Pancreas (tissue), 10 donors: ENCODE data around the gene TNFRSF8. TPM values are rescaled to one million over a fixed set of nuclear protein-coding genes. Genes with fewer than 3 reads are reported as not detected.

Experiments
- ATAC-seq, 4 donors: fragments of 200-7000 bp; cut with Tn5 transposase; one replicate each; pipeline versions ENCODE4 v1.8.0 to v1.9.1; 2020; ENCODE audit warnings: mild to moderate bottlenecking in 4 of 4, moderate library complexity in 4 of 4
- DNase-seq, 6 donors: peaks; one replicate each; pipeline ENCODE4 v3.0.0-alpha.2; 2020
- FAIRE-seq: peaks from 2 replicates; lab custom pipeline; 2012; peaks lifted over from hg19 to GRCh38; lab: Jason Lieb, UNC
- H3K27ac ChIP-seq, 4 donors: fragments of 200-600 bp; sonication (generic); 1 replicate in 3 of 4; 2 replicates in 1 of 4; pipeline versions ENCODE4 v1.5.0 to v1.8.0; 2020
- H3K27me3 ChIP-seq, 4 donors: fragments of 200-600 bp; one replicate each; pipeline ENCODE4 v1.8.0; 2021
- H3K36me3 ChIP-seq, 3 donors: fragments of 200-600 bp; sonication (generic) in 1 of 3; one replicate each; pipeline versions ENCODE4 v1.5.0 to v1.8.0; 2020 to 2021
- H3K4me1 ChIP-seq, 3 donors: fragments of 200-600 bp; one replicate each; pipeline ENCODE4 v1.8.0; 2021
- H3K4me3 ChIP-seq, 4 donors: fragments of 200-600 bp; sonication (generic) in 2 of 4; one replicate each; pipeline versions ENCODE4 v1.5.0 to v1.8.0; 2020 to 2021
- H3K9me3 ChIP-seq, 4 donors: fragments of 200-600 bp; one replicate each; pipeline ENCODE4 v1.8.0; 2021
- CTCF ChIP-seq, 4 donors: fragments of 200-600 bp; sonication (generic) in 3 of 4; IDR thresholded peaks; one replicate each; pipeline versions ENCODE4 v1.5.0 to v1.8.0; 2021; ENCODE audit warnings: antibody characterized with exemption in 4 of 4
- WGBS, 2 donors: extraction: QIAGEN DNeasy Blood & Tissue Kit; methylation state at CpG; one replicate each; pipeline ENCODE4 v1.1.7; 2013; 5-methylcytosine and 5-hydroxymethylcytosine counted together
- intact Hi-C, 3 donors: fragments of 100-400 bp; cut with DNase I; formaldehyde crosslinking; loops; one replicate each; pipeline versions ENCODE4 v1.11.1 to v1.14.2; 2022
- polyA plus RNA-seq, 2 donors: library from polyadenylated mRNA; stranded (reverse); fragments of 200-250 nt; gene quantifications; one replicate each; pipeline ENCODE4 v1.2.3, GENCODE V29; 2013
- total RNA-seq, 6 donors: library from RNA; stranded (reverse); fragmentation: NEBNext Ultra II Directional in 4 of 6; extraction: Animal tissue kit (Norgen Biotek cat#: 25700) in 4 of 6; gene quantifications; one replicate each; pipeline versions ENCODE4 v1.2.1 to v1.2.4, GENCODE V29; 2021 to 2023
- donor health status: healthy with polysubstance abuse.
- donor health status: DM: no; HTN: no; CAD: no; lungs with moderate emphysema.
- donor health status: DM: no; HTN: no; CAD: no.
- donor health status: control.
- donor health status: control.
- donor health status: Bipolar disorder and iron deficiency.
- donor health status: DM: yes; HTN: yes; CAD: no.
- donor health status: DM: no; HTN: no; CAD: no.
- donor health status: DM: no; HTN: no; CAD: no.
- donor health status: DM: yes; HTN: yes; CAD: no.

Gene TNFRSF8
- total and polyA plus RNA-seq, 8 donors, result 0.08 to 0.72 (median 0.25) TPM; not detected in 1

DNA sequence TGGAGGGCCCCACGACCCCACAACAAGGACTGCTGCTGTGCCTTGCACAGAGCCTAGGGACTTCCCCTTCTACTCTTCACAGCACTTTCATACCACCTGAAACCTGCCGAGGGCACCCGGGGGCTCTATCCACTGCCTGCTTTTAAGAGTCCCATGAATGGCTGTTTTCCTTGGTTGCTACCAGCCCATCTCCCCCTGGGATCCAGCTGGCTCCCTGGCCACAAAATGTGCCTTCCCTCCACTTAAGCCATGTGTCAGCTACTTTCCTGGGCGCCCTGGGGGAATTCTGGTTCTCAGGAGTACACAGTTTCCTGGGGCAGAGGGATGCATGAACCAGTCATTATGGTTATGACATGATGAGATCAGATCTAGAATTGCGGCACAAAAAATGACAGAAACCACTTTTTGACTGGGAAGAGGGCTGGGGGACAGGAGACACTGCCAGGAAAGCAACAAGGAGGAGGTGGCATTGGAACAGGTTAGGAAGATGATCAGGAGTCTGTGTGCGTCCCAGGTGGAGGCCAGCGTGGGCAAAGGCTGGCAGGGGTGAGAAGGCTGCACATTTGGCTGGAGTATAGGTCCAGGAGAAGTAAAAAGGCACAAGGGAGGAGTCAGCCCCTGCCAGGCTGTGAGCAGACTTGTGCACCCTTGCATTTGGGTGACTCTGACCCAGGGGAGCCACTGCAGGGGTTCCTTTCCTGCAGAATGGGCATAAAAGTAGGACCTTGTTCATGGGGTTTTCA, 3.2 kb upstream of the TNFRSF8 start:
- DNase-seq (no peak), FAIRE-seq (no peak), ATAC-seq (no peak)
- TF ChIP-seq CTCF (IDR thresholded peaks at IDR 0.05), result no peak
- 52% methylated on average over 7 of the region's 7 CpGs for WGBS, 2 donors
- no peaks in the 10 kb centered on the region for H3K4me1 ChIP-seq
- H3K4me3 ChIP-seq, result no peak overlapping the region
- peaks cover 0 to 5% (median 0%) of the 10 kb centered on the region in 4 donors for H3K27me3 ChIP-seq
- H3K9me3 ChIP-seq, result no peaks in the 10 kb centered on the region
- no peak overlapping the region for H3K27ac ChIP-seq
- intact Hi-C loops, result no loop called here
- H3K36me3 ChIP-seq, result no peaks in the 10 kb centered on the region

DNA sequence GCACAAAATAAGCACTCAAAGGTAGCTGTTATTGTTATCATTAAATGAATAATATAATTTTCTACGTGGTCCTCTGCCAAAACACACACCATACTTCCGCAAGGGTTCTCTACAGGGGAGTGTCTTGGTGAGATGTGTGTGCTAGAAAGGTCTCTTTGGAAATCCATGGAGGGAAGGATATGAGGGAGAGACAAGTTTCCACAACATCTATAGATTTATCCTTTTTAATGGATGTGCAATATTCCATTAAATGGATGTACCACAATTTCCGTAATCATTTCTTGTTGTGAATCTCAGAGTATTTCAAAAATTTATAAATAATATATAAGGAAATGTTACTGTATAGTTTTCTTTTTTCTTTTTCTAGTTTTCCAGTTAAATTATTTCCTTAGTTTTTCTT, 2.6 kb upstream of the TNFRSF8 start:
- no peak for TF ChIP-seq CTCF (IDR thresholded peaks at IDR 0.05)
- H3K4me1 ChIP-seq, result no peaks in the 10 kb centered on the region
- intact Hi-C loops, result no loop called here
- no peak overlapping the region for H3K27ac ChIP-seq
- WGBS, 2 donors, result 83 to 95% methylated on average over 3 of the region's 3 CpGs
- no peak overlapping the region for H3K4me3 ChIP-seq
- DNase-seq, result no peak
- H3K27me3 ChIP-seq, result peaks cover 0 to 8% (median 0%) of the 10 kb centered on the region in 4 donors
- no peak for FAIRE-seq
- no peaks in the 10 kb centered on the region for H3K9me3 ChIP-seq
- ATAC-seq, result no peak
- H3K36me3 ChIP-seq, result no peaks in the 10 kb centered on the region

- no peaks in the 10 kb centered on the region for H3K4me1 ChIP-seq
- FAIRE-seq (no peak), ATAC-seq (no peak), DNase-seq (no peak)
- no peaks in the 10 kb centered on the region for H3K36me3 ChIP-seq
- no peak overlapping the region for H3K27ac ChIP-seq
- TF ChIP-seq CTCF (IDR thresholded peaks at IDR 0.05), result no peak
- intact Hi-C loops, result no loop called here
- peaks cover 0 to 11% (median 0%) of the 10 kb centered on the region in 4 donors for H3K27me3 ChIP-seq
- WGBS, 2 donors, result 11 to 12% methylated on average over 17 of the region's 17 CpGs
- H3K9me3 ChIP-seq, result no peaks in the 10 kb centered on the region
- no peak overlapping the region for H3K4me3 ChIP-seq
These were observed 1.2 kb downstream of the TNFRSF8 start for GRCh38 chr1:12064073-12064969.

DNA sequence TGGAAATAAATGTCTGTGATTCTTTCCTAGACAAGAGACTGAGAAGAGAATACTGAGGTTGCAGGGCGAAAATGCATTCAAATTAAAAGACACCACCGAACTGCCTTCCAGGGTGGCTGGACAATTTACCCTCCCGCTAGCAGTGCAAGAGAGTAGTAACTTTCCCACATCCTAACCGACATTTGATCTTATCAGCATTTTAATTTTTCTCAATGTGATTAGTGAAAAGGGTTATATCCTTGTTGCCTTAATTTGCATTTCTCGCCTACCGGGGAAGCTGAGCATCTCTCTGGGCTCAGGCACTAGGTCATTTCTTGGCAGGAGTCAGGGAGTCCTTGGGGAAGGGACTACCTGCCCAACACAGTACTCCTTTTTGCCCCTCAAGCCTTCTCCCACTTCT, 2.8 kb downstream of the TNFRSF8 start:
- 39 to 45% methylated on average over 6 of the region's 6 CpGs for WGBS, 2 donors
- DNase-seq (no peak), FAIRE-seq (no peak), ATAC-seq (no peak)
- Histone ChIP-seq H3K36me3 (no peaks in the 10 kb centered on the region), H3K9me3 (no peaks in the 10 kb centered on the region), H3K27me3 (peaks cover 0 to 11% (median 0%) of the 10 kb centered on the region in 4 donors), H3K4me3 (no peak overlapping the region), H3K27ac (no peak overlapping the region), H3K4me1 (no peaks in the 10 kb centered on the region)
- TF ChIP-seq CTCF (IDR thresholded peaks at IDR 0.05), result no peak
- intact Hi-C loops, result no loop called here
